CD4-positive, CD25-positive, alpha-beta regulatory T cell (primary cell): Measurements from ENCODE around the gene HSPB7. TPM values are rescaled to one million over a fixed set of nuclear protein-coding genes. Genes with fewer than 3 reads are reported as not detected.
"Not testable (repeated sequence)": the region's sequence is repeated elsewhere in the genome, so short reads cannot be mapped to it uniquely, and the experiment has no call there.

Source experiments
- ATAC-seq, 2 donors: fragments of 150-1000 bp; cut with Tn5 transposase; one replicate each; pipeline ENCODE4 v1.10.0; 2021; ENCODE audit warnings: low read depth in 2 of 2, moderate number of reproducible peaks in 2 of 2, moderate library complexity in 1 of 2
- DNase-seq, 3 donors: peaks; one replicate each; pipeline versions ENCODE4 v3.0.0 to v3.0.0-alpha.2; 2012 to 2022; ENCODE audit warnings: mixed read lengths in 1 of 3
- H3K27ac ChIP-seq: one replicate; pipeline ENCODE4 v1.7.0; 2013; ENCODE audit warnings: mild to moderate bottlenecking, low read length; ENCODE audit not compliant: insufficient read depth, poor library complexity, severe bottlenecking
- H3K27me3 ChIP-seq: one replicate; pipeline ENCODE4 v1.7.0; 2013; ENCODE audit warnings: low read length; ENCODE audit not compliant: control insufficient read depth, insufficient read depth
- H3K36me3 ChIP-seq: one replicate; pipeline ENCODE4 v1.7.0; 2013; ENCODE audit warnings: mild to moderate bottlenecking, low read length, moderate library complexity; ENCODE audit not compliant: control insufficient read depth, insufficient read depth
- H3K4me1 ChIP-seq: 2 replicates; pipeline ENCODE4 v1.7.0; 2013; ENCODE audit warnings: mild to moderate bottlenecking, low read length; ENCODE audit not compliant: insufficient read depth, control insufficient read depth, poor library complexity, severe bottlenecking
- H3K4me3 ChIP-seq: one replicate; pipeline ENCODE4 v1.7.0; 2013; ENCODE audit warnings: low read depth, mild to moderate bottlenecking, low read length, moderate library complexity
- H3K9me3 ChIP-seq, 2 experiments: 1 replicate in 1 of 2; 2 replicates in 1 of 2; pipeline ENCODE4 v1.7.0; 2013; ENCODE audit warnings: low read length in 2 of 2, mild to moderate bottlenecking in 1 of 2, moderate library complexity in 1 of 2; ENCODE audit not compliant: control insufficient read depth in 2 of 2
- H3K27ac Mint-ChIP-seq, 3 donors: one replicate each; pipeline ENCODE4 v1.8.0; 2020 to 2022; ENCODE audit warnings: mild to moderate bottlenecking in 3 of 3, mixed read lengths in 3 of 3, moderate library complexity in 2 of 3
- H3K27me3 Mint-ChIP-seq: one replicate; pipeline ENCODE4 v1.8.0; 2022; ENCODE audit warnings: mild to moderate bottlenecking, mixed read lengths
- H3K36me3 Mint-ChIP-seq: one replicate; pipeline ENCODE4 v1.8.0; 2020; ENCODE audit warnings: mixed read lengths
- H3K4me1 Mint-ChIP-seq, 4 donors: one replicate each; pipeline ENCODE4 v1.8.0; 2020 to 2022; ENCODE audit warnings: mixed read lengths in 4 of 4, mild to moderate bottlenecking in 1 of 4
- H3K4me3 Mint-ChIP-seq, 4 donors: one replicate each; pipeline ENCODE4 v1.8.0; 2020 to 2022; ENCODE audit warnings: mild to moderate bottlenecking in 4 of 4, mixed read lengths in 4 of 4, moderate library complexity in 3 of 4
- H3K9me3 Mint-ChIP-seq, 7 donors: one replicate each; pipeline ENCODE4 v1.8.0; 2020 to 2022; ENCODE audit warnings: mixed read lengths in 7 of 7, mild to moderate bottlenecking in 3 of 7, moderate library complexity in 2 of 7
- polyA plus RNA-seq, 4 donors: library from polyadenylated mRNA; unstranded; fragments of 300-500 nt; fragmentation: Illumina TruSeq; gene quantifications; one replicate each; pipeline ENCODE4 v1.2.3, GENCODE V29; 2021
- total RNA-seq: library from RNA; stranded (reverse); gene quantifications from one replicate; pipeline ENCODE4 v1.2.3, GENCODE V29; 2022

The HSPB7 gene
- total and polyA plus RNA-seq, 5 donors from 2014 or later = not detected

GRCh38 chr1:16054598-16055540, 37.0 kb upstream of the HSPB7 start:
- H3K27ac Mint-ChIP-seq = no peak overlapping the region
- H3K4me1 ChIP-seq = peaks cover 4% of the 10 kb centered on the region
- no peak overlapping the region for H3K4me3 ChIP-seq
- no peak overlapping the region for H3K4me3 Mint-ChIP-seq
- DNase-seq (no peak), ATAC-seq (no peak)
- no peaks in the 10 kb centered on the region for H3K27me3 ChIP-seq
- H3K9me3 ChIP-seq = no peaks in the 10 kb centered on the region
- no peaks in the 10 kb centered on the region for H3K36me3 ChIP-seq
- no peaks in the 10 kb centered on the region for H3K36me3 Mint-ChIP-seq
- H3K4me1 Mint-ChIP-seq = peaks cover 0 to 6% (median 3%) of the 10 kb centered on the region in 4 donors
- no peaks in the 10 kb centered on the region for H3K9me3 Mint-ChIP-seq
- no peak overlapping the region for H3K27ac ChIP-seq
- peaks cover 6% of the 10 kb centered on the region for H3K27me3 Mint-ChIP-seq

DNA sequence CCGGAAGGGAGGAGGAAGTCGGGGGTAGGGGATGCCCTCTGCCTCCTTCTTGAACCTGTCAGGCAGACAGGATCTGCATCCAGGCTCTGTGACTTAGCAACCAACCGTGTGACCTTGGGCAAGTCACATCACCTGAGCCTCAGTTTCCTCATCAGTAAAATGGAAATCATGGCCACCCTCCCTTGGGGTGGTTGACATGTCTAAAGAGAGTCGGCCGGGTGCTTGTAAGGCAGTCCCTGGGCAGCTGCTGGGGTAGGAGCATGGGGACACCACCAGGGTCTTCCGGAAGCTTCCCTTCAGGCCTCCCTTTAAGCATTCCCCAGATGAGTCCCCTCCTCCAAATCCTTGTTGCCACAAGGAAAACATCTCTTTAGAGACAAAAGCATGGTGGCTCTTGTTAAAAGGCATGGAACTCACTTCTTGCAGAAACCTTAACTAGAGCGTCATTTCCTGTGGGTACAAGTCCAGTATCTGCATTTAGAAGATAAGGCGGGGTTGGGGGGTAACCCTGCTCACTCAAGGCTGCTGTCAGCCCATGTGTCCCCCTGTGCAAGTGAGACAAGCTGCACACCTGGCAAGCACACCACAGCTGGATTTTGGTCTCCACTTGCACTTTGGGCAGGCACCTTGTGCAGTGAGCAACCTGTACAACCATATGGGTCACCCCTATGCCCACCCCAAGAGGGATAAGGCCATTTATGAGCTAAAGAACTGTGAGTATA, 36.1 kb upstream of the HSPB7 start:
- Histone ChIP-seq H3K4me1 (peaks cover 4% of the 10 kb centered on the region), H3K27ac (no peak overlapping the region), H3K36me3 (no peaks in the 10 kb centered on the region), H3K9me3 (no peaks in the 10 kb centered on the region), H3K4me3 (no peak overlapping the region), H3K27me3 (no peaks in the 10 kb centered on the region)
- Mint-ChIP-seq H3K9me3 (peaks cover 0 to 2% (median 0%) of the 10 kb centered on the region in 7 donors), H3K27me3 (peaks cover 10% of the 10 kb centered on the region), H3K36me3 (no peaks in the 10 kb centered on the region), H3K4me3 (no peak overlapping the region), H3K27ac (no peak overlapping the region), H3K4me1 (peaks cover 0 to 9% (median 3%) of the 10 kb centered on the region in 4 donors)
- no peak for DNase-seq
- ATAC-seq = no peak

DNA sequence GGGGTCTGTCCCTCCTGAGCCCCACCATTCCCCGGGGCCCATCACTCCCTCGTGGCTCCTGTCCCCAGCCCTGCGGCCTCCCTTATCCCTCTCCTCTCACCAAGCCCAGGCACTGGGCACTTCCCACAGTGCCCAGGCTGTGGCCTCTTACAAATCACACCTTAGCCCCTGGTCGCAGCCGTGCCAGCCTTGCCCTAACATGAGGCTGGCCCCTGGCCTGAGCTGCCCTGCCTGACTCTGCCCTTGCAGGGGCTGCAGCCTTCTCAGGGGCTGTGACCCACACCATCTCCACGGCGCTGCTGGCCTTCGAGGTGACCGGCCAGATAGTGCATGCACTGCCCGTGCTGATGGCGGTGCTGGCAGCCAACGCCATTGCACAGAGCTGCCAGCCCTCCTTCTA, 34.1 kb upstream of the HSPB7 start:
- H3K9me3 ChIP-seq, H3K9me3 Mint-ChIP-seq, H3K27ac ChIP-seq, H3K4me3 ChIP-seq, DNase-seq, H3K4me1 Mint-ChIP-seq, H3K36me3 ChIP-seq, H3K27me3 ChIP-seq, H3K36me3 Mint-ChIP-seq, ATAC-seq, H3K4me1 ChIP-seq, H3K27ac Mint-ChIP-seq: not testable (repeated sequence)
- H3K4me3 Mint-ChIP-seq = peak overlapping the region in 1 of 4 donors; percentile 77
- peaks cover 20% of the 10 kb centered on the region for H3K27me3 Mint-ChIP-seq

DNA sequence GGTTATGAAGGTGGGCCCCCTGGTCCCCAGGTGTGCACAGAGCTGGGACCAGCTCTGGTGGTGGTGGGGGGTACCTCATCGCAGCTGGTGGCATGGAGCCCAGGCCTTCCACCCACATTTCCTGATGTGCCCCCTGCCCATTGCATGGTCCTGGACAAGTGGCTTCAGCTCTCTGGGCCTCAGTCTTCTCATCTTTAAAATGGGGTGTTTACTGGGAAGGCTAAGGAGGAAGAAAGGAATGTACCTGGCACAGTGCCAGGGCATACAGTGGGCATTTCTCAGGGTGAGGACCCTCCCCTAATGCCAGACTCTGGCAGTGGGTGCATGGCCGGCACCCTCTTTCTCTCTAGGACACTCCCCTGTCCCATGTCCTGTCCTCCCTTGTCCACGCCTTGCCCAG, 33.2 kb upstream of the HSPB7 start:
- Histone ChIP-seq H3K9me3 (no peaks in the 10 kb centered on the region), H3K4me1 (peaks cover 2% of the 10 kb centered on the region), H3K27ac (no peak overlapping the region), H3K27me3 (no peaks in the 10 kb centered on the region), H3K36me3 (no peaks in the 10 kb centered on the region), H3K4me3 (no peak overlapping the region)
- peaks cover 0 to 7% (median 2%) of the 10 kb centered on the region in 4 donors for H3K4me1 Mint-ChIP-seq
- DNase-seq (no peak), ATAC-seq (no peak)
- peaks cover 20% of the 10 kb centered on the region for H3K27me3 Mint-ChIP-seq
- peaks cover 0 to 2% (median 0%) of the 10 kb centered on the region in 7 donors for H3K9me3 Mint-ChIP-seq
- no peaks in the 10 kb centered on the region for H3K36me3 Mint-ChIP-seq
- no peak overlapping the region for H3K27ac Mint-ChIP-seq
- H3K4me3 Mint-ChIP-seq = no peak overlapping the region

- H3K36me3 ChIP-seq = no peaks in the 10 kb centered on the region
- no peaks in the 10 kb centered on the region for H3K27me3 ChIP-seq
- no peaks in the 10 kb centered on the region for H3K4me1 ChIP-seq
- peak overlapping the region in 1 of 4 donors; percentile 76 for H3K4me3 Mint-ChIP-seq
- no peak overlapping the region for H3K27ac Mint-ChIP-seq
- no peak for DNase-seq
- no peak overlapping the region for H3K4me3 ChIP-seq
- H3K9me3 ChIP-seq = no peaks in the 10 kb centered on the region
- no peaks in the 10 kb centered on the region for H3K36me3 Mint-ChIP-seq
- H3K4me1 Mint-ChIP-seq = peaks cover 0 to 3% (median 0%) of the 10 kb centered on the region in 4 donors
- H3K27ac ChIP-seq = no peak overlapping the region
- H3K9me3 Mint-ChIP-seq = peaks cover 0 to 2% (median 0%) of the 10 kb centered on the region in 7 donors
- ATAC-seq = no peak
- peaks cover 20% of the 10 kb centered on the region for H3K27me3 Mint-ChIP-seq
Observed at GRCh38 chr1:16050328-16050727, 32.5 kb upstream of the HSPB7 start.

DNA sequence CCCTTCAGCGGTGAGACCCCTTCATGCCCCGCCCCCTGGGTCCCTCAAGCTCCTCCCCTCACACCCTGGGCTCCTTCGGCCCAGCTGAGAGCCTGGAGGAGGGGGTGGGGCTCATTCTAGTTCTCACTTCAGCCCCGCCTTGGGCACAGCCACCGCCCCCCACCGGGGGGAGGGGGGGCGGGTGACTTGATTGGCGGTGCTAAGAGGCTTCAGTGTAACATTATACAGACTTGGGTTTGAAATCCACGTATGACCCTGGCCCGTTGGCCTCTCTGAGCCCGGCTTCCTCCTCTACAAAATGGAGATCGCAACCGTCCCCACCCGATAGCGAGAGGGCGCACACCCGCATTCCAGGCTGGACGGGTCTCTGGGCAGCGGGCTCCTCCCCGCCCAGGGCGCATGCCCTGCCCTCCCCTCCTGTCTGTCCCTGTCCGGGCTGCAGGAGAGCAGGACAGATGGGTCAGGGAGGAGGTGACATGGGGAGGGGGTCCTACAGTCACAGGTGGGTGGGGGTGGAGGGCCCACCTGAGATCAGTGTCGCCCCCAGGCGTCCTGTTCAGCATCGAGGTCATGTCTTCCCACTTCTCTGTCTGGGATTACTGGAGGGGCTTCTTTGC, 30.8 kb upstream of the HSPB7 start:
- ATAC-seq = peak in 1 of 2 donors; percentile 22
- Mint-ChIP-seq H3K27ac (no peak overlapping the region), H3K4me3 (peak overlapping the region in 2 of 4 donors; percentile 31 to 50), H3K36me3 (no peaks in the 10 kb centered on the region), H3K9me3 (peaks cover 0 to 2% (median 0%) of the 10 kb centered on the region in 7 donors), H3K27me3 (peaks cover 20% of the 10 kb centered on the region), H3K4me1 (peaks cover 0 to 3% (median 0%) of the 10 kb centered on the region in 4 donors)
- peak in 1 of 3 donors; percentile 33 for DNase-seq
- no peak overlapping the region for H3K4me3 ChIP-seq
- no peak overlapping the region for H3K27ac ChIP-seq
- H3K4me1 ChIP-seq = no peaks in the 10 kb centered on the region
- no peaks in the 10 kb centered on the region for H3K27me3 ChIP-seq
- H3K36me3 ChIP-seq = no peaks in the 10 kb centered on the region
- no peaks in the 10 kb centered on the region for H3K9me3 ChIP-seq

DNA sequence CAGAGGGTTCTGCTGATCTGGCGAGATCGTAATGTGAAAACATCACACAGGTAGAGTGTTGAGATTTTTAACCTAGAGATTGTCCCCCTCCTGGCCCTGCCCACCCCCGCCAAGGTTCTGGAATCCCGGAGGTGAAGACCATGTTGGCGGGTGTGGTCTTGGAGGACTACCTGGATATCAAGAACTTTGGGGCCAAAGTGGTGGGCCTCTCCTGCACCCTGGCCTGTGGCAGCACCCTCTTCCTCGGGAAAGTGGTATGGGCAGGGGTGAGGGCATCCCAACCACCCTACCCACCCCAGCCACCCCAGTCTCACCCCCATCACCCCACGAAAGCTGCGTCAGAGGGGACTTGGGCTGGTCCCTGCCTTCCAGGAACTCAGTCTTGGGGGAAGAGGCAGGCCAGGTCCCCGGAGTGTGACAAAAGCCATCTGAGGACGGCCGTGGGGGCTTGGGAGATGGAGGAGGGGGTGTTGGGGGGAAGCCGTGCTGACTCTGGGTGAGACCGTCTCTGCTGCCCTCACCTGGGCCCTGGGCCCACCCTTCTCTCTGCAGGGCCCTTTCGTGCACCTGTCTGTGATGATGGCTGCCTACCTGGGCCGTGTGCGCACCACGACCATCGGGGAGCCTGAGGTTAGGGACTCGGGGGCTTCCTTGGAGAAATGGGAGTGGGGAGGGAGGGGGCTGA, 30.1 kb upstream of the HSPB7 start:
- H3K27ac Mint-ChIP-seq = no peak overlapping the region
- ATAC-seq = no peak
- H3K27me3 ChIP-seq = no peaks in the 10 kb centered on the region

More for the DNA sequence above, 30.1 kb upstream of the HSPB7 start:
- Mint-ChIP-seq H3K4me1 (peaks cover 0 to 3% (median 0%) of the 10 kb centered on the region in 4 donors), H3K27me3 (peaks cover 20% of the 10 kb centered on the region), H3K9me3 (peaks cover 0 to 2% (median 0%) of the 10 kb centered on the region in 7 donors), H3K36me3 (no peaks in the 10 kb centered on the region), H3K4me3 (peak overlapping the region in 1 of 4 donors; percentile 16)
- no peak for DNase-seq
- no peaks in the 10 kb centered on the region for H3K4me1 ChIP-seq
- no peak overlapping the region for H3K4me3 ChIP-seq
- H3K36me3 ChIP-seq = no peaks in the 10 kb centered on the region
- no peaks in the 10 kb centered on the region for H3K9me3 ChIP-seq
- H3K27ac ChIP-seq = no peak overlapping the region
